ENCODE results near the gene PPIL3.

- no peak for TF ChIP-seq CTCF (IDR thresholded peaks at IDR 0.05)
- TF ChIP-seq POLR2A (IDR thresholded peaks at IDR 0.05) = no peak
Observed at GRCh38 chr2:200847269-200847668, 41.6 kb downstream of the PPIL3 start.

Data from vagina (tissue), 2 donors.